Measurements from ENCODE around the gene TASP1. TPM values are rescaled to one million over a fixed set of nuclear protein-coding genes. Genes with fewer than 3 reads are reported as not detected.
A peak's percentile ranks its signal among the peaks of the same experiment; 100 is the strongest.

Gene TASP1
- total and polyA plus RNA-seq, 5 donors from 2014 or later: 9.5 to 19.0 (median 12.6) TPM

GRCh38 chr20:13515291-13515690, 123.4 kb downstream of the TASP1 start:
- H3K36me3 ChIP-seq (ENCODE audit: control insufficient read depth, insufficient read depth, low read length): peaks cover 4% of the 10 kb centered on the region
- no peak overlapping the region for H3K4me3 ChIP-seq (ENCODE audit: low read depth, low read length)
- peaks cover 0 to 5% (median 2%) of the 10 kb centered on the region in 4 donors for H3K4me1 Mint-ChIP-seq
- no peaks in the 10 kb centered on the region for H3K27me3 ChIP-seq (ENCODE audit: control insufficient read depth, insufficient read depth, low read length)
- no peak overlapping the region for H3K27ac ChIP-seq (ENCODE audit: insufficient read depth, low read length, poor library complexity, severe bottlenecking)
- H3K27me3 Mint-ChIP-seq: no peaks in the 10 kb centered on the region
- H3K36me3 Mint-ChIP-seq: peaks cover 39% of the 10 kb centered on the region
- no peak overlapping the region for H3K4me3 Mint-ChIP-seq
- H3K4me1 ChIP-seq (ENCODE audit: control insufficient read depth, insufficient read depth, low read length, poor library complexity, severe bottlenecking): no peaks in the 10 kb centered on the region
- no peak overlapping the region for H3K27ac Mint-ChIP-seq
- H3K9me3 Mint-ChIP-seq: peaks cover 0 to 15% (median 2%) of the 10 kb centered on the region in 7 donors
- H3K9me3 ChIP-seq (ENCODE audit: control insufficient read depth in 2 of 2, low read length in 2 of 2): peaks cover 0 to 2% of the 10 kb centered on the region in 2 experiments
- ATAC-seq (ENCODE audit: low read depth in 2 of 2) (no peak), DNase-seq (no peak)

GRCh38 chr20:13510837-13511488, 127.8 kb downstream of the TASP1 start:
- no peak overlapping the region for H3K27ac ChIP-seq (ENCODE audit: insufficient read depth, low read length, poor library complexity, severe bottlenecking)
- H3K36me3 Mint-ChIP-seq: peaks cover 50% of the 10 kb centered on the region
- H3K27me3 Mint-ChIP-seq: no peaks in the 10 kb centered on the region
- H3K4me3 ChIP-seq (ENCODE audit: low read depth, low read length): no peak overlapping the region
- peaks cover 4% of the 10 kb centered on the region for H3K36me3 ChIP-seq (ENCODE audit: control insufficient read depth, insufficient read depth, low read length)
- ATAC-seq (ENCODE audit: low read depth in 2 of 2) (no peak), DNase-seq (no peak)
- no peak overlapping the region for H3K4me3 Mint-ChIP-seq
- H3K9me3 ChIP-seq (ENCODE audit: control insufficient read depth in 2 of 2, low read length in 2 of 2): peaks cover 0 to 2% of the 10 kb centered on the region in 2 experiments
- peaks cover 4 to 23% (median 8%) of the 10 kb centered on the region in 7 donors for H3K9me3 Mint-ChIP-seq
- no peaks in the 10 kb centered on the region for H3K4me1 ChIP-seq (ENCODE audit: control insufficient read depth, insufficient read depth, low read length, poor library complexity, severe bottlenecking)
- no peaks in the 10 kb centered on the region for H3K27me3 ChIP-seq (ENCODE audit: control insufficient read depth, insufficient read depth, low read length)
- no peak overlapping the region for H3K27ac Mint-ChIP-seq
- peaks cover 0 to 5% (median 0%) of the 10 kb centered on the region in 4 donors for H3K4me1 Mint-ChIP-seq

- Mint-ChIP-seq H3K4me3 (no peak overlapping the region), H3K9me3 (peaks cover 4 to 45% (median 16%) of the 10 kb centered on the region in 7 donors), H3K27ac (no peak overlapping the region), H3K36me3 (peaks cover 43% of the 10 kb centered on the region), H3K4me1 (peaks cover 0 to 6% (median 1%) of the 10 kb centered on the region in 4 donors), H3K27me3 (no peaks in the 10 kb centered on the region)
- Histone ChIP-seq H3K9me3 (ENCODE audit: control insufficient read depth in 2 of 2, low read length in 2 of 2) (peaks cover 6 to 14% of the 10 kb centered on the region in 2 experiments), H3K4me1 (ENCODE audit: control insufficient read depth, insufficient read depth, low read length, poor library complexity, severe bottlenecking) (no peaks in the 10 kb centered on the region), H3K36me3 (ENCODE audit: control insufficient read depth, insufficient read depth, low read length) (no peaks in the 10 kb centered on the region), H3K27me3 (ENCODE audit: control insufficient read depth, insufficient read depth, low read length) (no peaks in the 10 kb centered on the region), H3K4me3 (ENCODE audit: low read depth, low read length) (no peak overlapping the region), H3K27ac (ENCODE audit: insufficient read depth, low read length, poor library complexity, severe bottlenecking) (no peak overlapping the region)
- ATAC-seq (ENCODE audit: low read depth in 2 of 2) (no peak), DNase-seq (no peak)
Measured at GRCh38 chr20:13507646-13508045, 131.1 kb downstream of the TASP1 start.

GRCh38 chr20:13501500-13501899, 137.2 kb downstream of the TASP1 start:
- H3K27me3 ChIP-seq (ENCODE audit: control insufficient read depth, insufficient read depth, low read length): no peaks in the 10 kb centered on the region
- DNase-seq (no peak), ATAC-seq (ENCODE audit: low read depth in 2 of 2) (no peak)
- H3K9me3 ChIP-seq (ENCODE audit: control insufficient read depth in 2 of 2, low read length in 2 of 2): peaks cover 22 to 29% of the 10 kb centered on the region in 2 experiments
- Mint-ChIP-seq H3K27ac (no peak overlapping the region), H3K4me1 (peaks cover 0 to 10% (median 6%) of the 10 kb centered on the region in 4 donors), H3K27me3 (no peaks in the 10 kb centered on the region), H3K4me3 (no peak overlapping the region), H3K9me3 (peaks cover 1 to 44% (median 19%) of the 10 kb centered on the region in 7 donors), H3K36me3 (peaks cover 66% of the 10 kb centered on the region)
- H3K4me1 ChIP-seq (ENCODE audit: control insufficient read depth, insufficient read depth, low read length, poor library complexity, severe bottlenecking): no peaks in the 10 kb centered on the region
- H3K4me3 ChIP-seq (ENCODE audit: low read depth, low read length): no peak overlapping the region
- H3K27ac ChIP-seq (ENCODE audit: insufficient read depth, low read length, poor library complexity, severe bottlenecking): no peak overlapping the region
- peaks cover 5% of the 10 kb centered on the region for H3K36me3 ChIP-seq (ENCODE audit: control insufficient read depth, insufficient read depth, low read length)

DNA sequence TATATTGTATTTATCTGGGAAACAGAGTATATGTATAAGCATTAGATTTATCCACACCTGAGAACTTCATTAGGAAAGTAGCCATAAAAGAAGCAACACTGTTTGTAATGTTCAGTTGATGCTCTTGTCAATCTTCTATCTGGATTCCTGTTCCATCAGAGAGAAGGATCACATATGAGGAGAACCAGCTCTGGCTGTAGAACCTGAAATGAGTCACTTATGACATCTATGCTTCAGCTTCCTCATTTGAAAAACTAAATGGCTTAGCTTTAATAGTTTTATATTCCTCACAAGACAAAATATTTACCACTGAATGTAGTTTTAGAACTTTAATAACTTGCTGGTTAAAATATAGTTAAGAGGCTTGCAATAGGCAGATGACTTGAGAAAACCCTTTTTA, 144.7 kb downstream of the TASP1 start:
- ATAC-seq (ENCODE audit: low read depth in 2 of 2) (no peak), DNase-seq (no peak)
- H3K27ac ChIP-seq (ENCODE audit: insufficient read depth, low read length, poor library complexity, severe bottlenecking): no peak overlapping the region
- no peaks in the 10 kb centered on the region for H3K9me3 ChIP-seq (ENCODE audit: control insufficient read depth in 2 of 2, low read length in 2 of 2)
- Mint-ChIP-seq H3K27ac (no peak overlapping the region), H3K36me3 (peaks cover 16% of the 10 kb centered on the region), H3K4me1 (peaks cover 0 to 5% (median 2%) of the 10 kb centered on the region in 4 donors), H3K27me3 (no peaks in the 10 kb centered on the region), H3K9me3 (peaks cover 0 to 8% (median 1%) of the 10 kb centered on the region in 7 donors), H3K4me3 (no peak overlapping the region)
- peaks cover 3% of the 10 kb centered on the region for H3K36me3 ChIP-seq (ENCODE audit: control insufficient read depth, insufficient read depth, low read length)
- H3K4me3 ChIP-seq (ENCODE audit: low read depth, low read length): no peak overlapping the region
- no peaks in the 10 kb centered on the region for H3K27me3 ChIP-seq (ENCODE audit: control insufficient read depth, insufficient read depth, low read length)
- H3K4me1 ChIP-seq (ENCODE audit: control insufficient read depth, insufficient read depth, low read length, poor library complexity, severe bottlenecking): no peaks in the 10 kb centered on the region

DNA sequence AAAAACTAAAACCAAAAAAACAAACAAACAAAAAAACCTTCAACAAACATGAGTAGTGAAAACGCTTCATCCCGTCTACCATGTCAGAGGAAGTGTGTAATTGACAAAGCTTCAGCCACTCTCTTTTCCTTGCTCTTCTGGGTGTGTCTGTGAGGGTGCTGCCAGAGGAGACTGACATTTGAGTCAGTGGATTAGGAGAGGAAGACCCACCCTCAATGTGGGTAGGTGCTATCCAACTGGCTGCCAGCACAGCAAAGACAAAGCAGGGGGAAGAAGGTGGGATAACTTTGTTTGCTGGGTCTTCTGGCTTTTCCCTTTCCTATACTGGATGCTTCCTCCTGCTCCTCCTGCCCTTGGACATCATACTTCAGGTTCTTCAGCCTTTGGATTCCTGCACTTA, 145.6 kb downstream of the TASP1 start:
- H3K4me3 Mint-ChIP-seq: no peak overlapping the region
- no peaks in the 10 kb centered on the region for H3K27me3 Mint-ChIP-seq
- ATAC-seq (ENCODE audit: low read depth in 2 of 2): no peak

GRCh38 chr20:13492001-13492481, 146.7 kb downstream of the TASP1 start:
- Mint-ChIP-seq H3K9me3 (peaks cover 0 to 4% (median 0%) of the 10 kb centered on the region in 7 donors), H3K4me3 (no peak overlapping the region), H3K36me3 (peaks cover 6% of the 10 kb centered on the region), H3K27ac (no peak overlapping the region), H3K27me3 (no peaks in the 10 kb centered on the region), H3K4me1 (peaks cover 0 to 5% (median 1%) of the 10 kb centered on the region in 4 donors)
- Histone ChIP-seq H3K4me3 (ENCODE audit: low read depth, low read length) (no peak overlapping the region), H3K27me3 (ENCODE audit: control insufficient read depth, insufficient read depth, low read length) (no peaks in the 10 kb centered on the region), H3K4me1 (ENCODE audit: control insufficient read depth, insufficient read depth, low read length, poor library complexity, severe bottlenecking) (no peaks in the 10 kb centered on the region), H3K27ac (ENCODE audit: insufficient read depth, low read length, poor library complexity, severe bottlenecking) (no peak overlapping the region), H3K36me3 (ENCODE audit: control insufficient read depth, insufficient read depth, low read length) (peaks cover 3% of the 10 kb centered on the region), H3K9me3 (ENCODE audit: control insufficient read depth in 2 of 2, low read length in 2 of 2) (no peaks in the 10 kb centered on the region)
- DNase-seq (no peak), ATAC-seq (ENCODE audit: low read depth in 2 of 2) (no peak)

More for the DNA sequence above, 145.6 kb downstream of the TASP1 start:
- DNase-seq: no peak
- Histone ChIP-seq H3K4me1 (ENCODE audit: control insufficient read depth, insufficient read depth, low read length, poor library complexity, severe bottlenecking) (no peaks in the 10 kb centered on the region), H3K9me3 (ENCODE audit: control insufficient read depth in 2 of 2, low read length in 2 of 2) (no peaks in the 10 kb centered on the region), H3K4me3 (ENCODE audit: low read depth, low read length) (no peak overlapping the region), H3K36me3 (ENCODE audit: control insufficient read depth, insufficient read depth, low read length) (peaks cover 3% of the 10 kb centered on the region), H3K27me3 (ENCODE audit: control insufficient read depth, insufficient read depth, low read length) (no peaks in the 10 kb centered on the region), H3K27ac (ENCODE audit: insufficient read depth, low read length, poor library complexity, severe bottlenecking) (no peak overlapping the region)
- Mint-ChIP-seq H3K36me3 (peaks cover 13% of the 10 kb centered on the region), H3K27ac (peak overlapping the region in 1 of 3 donors; percentile 26), H3K4me1 (peaks cover 0 to 5% (median 2%) of the 10 kb centered on the region in 4 donors), H3K9me3 (peaks cover 0 to 5% (median 0%) of the 10 kb centered on the region in 7 donors)

GRCh38 chr20:13487202-13487601, 151.5 kb downstream of the TASP1 start:
- peaks cover 23% of the 10 kb centered on the region for H3K36me3 Mint-ChIP-seq

More at GRCh38 chr20:13487202-13487601, 151.5 kb downstream of the TASP1 start:
- H3K27ac Mint-ChIP-seq: no peak overlapping the region
- Histone ChIP-seq H3K4me3 (ENCODE audit: low read depth, low read length) (no peak overlapping the region), H3K4me1 (ENCODE audit: control insufficient read depth, insufficient read depth, low read length, poor library complexity, severe bottlenecking) (no peaks in the 10 kb centered on the region), H3K9me3 (ENCODE audit: control insufficient read depth in 2 of 2, low read length in 2 of 2) (no peaks in the 10 kb centered on the region), H3K27ac (ENCODE audit: insufficient read depth, low read length, poor library complexity, severe bottlenecking) (no peak overlapping the region), H3K36me3 (ENCODE audit: control insufficient read depth, insufficient read depth, low read length) (peaks cover 11% of the 10 kb centered on the region), H3K27me3 (ENCODE audit: control insufficient read depth, insufficient read depth, low read length) (no peaks in the 10 kb centered on the region)
- ATAC-seq (ENCODE audit: low read depth in 2 of 2) (no peak), DNase-seq (no peak)
- H3K4me3 Mint-ChIP-seq: no peak overlapping the region
- peaks cover 0 to 7% (median 3%) of the 10 kb centered on the region in 4 donors for H3K4me1 Mint-ChIP-seq
- H3K27me3 Mint-ChIP-seq: no peaks in the 10 kb centered on the region
- H3K9me3 Mint-ChIP-seq: peaks cover 0 to 5% (median 2%) of the 10 kb centered on the region in 7 donors

Data from CD4-positive, CD25-positive, alpha-beta regulatory T cell (primary cell).